Hematopoietic multipotent progenitor cell treated with erythropoietin and hydrocortisone succinate and interleukin-3 and kit ligand, for 15 days (in vitro differentiated cells): ENCODE measurements around the gene SLC44A5.
A peak's percentile ranks its signal among the peaks of the same experiment; 100 is the strongest.
"Not testable (repeated sequence)": the region's sequence is repeated elsewhere in the genome, so short reads cannot be mapped to it uniquely, and the experiment has no call there.

Source experiments
- DNase-seq: peaks from one replicate; pipeline ENCODE4 v3.0.0-alpha.2; 2015; ENCODE audit warnings: low spot score

SLC44A5 gene

DNA sequence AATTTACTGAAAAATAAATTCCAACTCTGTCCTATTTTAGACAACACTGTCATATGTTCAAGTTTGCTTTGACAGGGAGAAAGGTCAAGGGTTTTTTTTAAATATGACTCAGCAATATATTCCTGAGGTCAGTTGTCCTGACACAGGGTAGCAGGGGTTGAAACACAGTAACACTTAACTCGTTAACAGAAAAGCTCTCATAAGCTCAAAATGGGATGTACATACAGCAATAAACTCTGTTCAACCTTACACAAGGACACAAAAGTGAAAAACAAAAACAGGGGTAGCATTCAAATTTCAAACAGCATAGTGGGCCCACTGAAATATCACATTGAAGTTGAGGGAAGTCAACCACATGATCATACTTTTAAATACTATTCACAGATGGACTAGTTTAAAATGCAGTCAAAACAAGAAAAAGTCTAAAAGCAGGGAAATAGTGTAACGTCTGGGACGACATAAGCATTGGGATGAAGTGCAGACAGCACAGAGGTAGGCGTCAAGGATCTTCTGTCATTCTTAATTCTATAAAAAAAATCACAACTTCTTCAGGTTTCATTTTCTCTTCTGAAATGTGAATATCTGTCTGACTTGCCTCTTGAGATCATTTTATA, 89.9 kb downstream of the SLC44A5 start:
- no peak for DNase-seq

DNA sequence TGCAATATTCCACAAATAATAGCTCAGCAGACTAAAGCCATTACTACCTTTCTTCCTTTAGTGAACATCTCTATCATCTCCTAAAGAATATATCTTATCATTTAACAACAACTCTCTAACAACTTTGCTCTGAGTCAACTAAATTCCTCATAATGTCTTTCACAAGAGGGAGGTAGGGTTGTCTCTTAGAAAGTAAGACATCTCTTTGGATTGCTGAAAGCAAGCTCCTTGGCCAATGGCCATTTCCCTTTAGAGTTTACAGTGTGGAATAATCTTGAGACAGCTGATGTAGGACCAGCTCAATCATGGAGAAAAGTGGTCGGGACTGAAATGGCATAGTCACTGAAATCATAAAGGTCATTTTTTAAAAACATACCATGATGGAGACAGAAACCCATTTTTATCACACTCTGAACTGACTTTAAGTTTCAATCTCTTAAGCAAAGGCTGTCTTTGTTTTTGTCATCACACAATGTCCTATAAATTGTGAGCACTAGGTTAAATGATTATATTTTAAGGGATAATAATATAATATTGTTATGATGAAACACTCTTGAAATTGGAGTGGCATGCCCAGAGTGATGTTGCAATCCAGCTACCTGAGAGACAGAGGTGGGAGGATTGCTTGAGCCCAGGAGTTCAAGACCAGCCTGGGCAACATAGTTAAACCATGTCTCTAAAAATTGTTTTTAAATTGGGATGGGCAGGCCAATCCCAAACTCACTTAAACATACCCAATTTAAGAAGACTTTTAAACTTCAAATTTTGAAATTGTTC, 91.1 kb downstream of the SLC44A5 start:
- no peak for DNase-seq

DNA sequence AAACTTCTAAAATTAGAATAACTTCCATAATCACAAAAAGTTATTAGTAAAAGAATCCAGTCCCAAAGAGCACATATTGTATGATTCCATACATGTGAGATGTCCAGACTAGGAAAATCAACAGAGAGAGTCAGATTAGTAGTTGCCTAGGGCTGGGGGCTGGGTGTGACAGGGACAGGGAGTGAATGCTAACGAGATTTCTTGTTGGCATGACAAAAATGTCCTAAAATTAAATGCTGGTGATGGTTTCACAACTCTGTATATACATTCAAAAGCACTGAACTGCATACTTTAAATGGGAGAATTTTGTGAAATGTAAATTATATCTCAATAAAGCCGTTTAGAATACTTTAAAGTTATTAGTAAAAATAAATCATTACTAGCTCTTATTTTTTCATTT, 92.2 kb downstream of the SLC44A5 start:
- DNase-seq: no peak

- no peak for DNase-seq
Observed at GRCh38 chr1:75514270-75514669, 96.6 kb downstream of the SLC44A5 start.

DNA sequence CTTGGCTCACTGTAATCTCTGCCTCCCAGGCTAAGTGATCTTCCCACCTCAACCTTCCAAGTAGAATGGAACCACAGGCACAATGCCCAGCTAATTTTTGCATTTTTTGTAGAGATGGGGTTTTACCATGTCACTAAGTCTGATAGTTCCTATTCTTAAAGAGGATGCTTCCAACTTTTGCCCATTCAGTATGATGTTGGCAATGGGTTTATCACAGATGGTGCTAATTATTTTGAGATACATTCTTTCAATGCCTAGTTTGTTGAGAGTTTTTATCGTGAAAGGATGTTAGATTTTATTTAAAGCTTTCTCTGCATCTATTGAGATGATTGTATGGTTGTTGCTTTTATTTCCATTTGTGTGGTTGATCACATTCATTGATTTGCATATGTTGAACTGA, 103.9 kb downstream of the SLC44A5 start:
- DNase-seq: no peak

- DNase-seq: no peak
Observed at GRCh38 chr1:75503221-75503974, 107.5 kb downstream of the SLC44A5 start.

DNA sequence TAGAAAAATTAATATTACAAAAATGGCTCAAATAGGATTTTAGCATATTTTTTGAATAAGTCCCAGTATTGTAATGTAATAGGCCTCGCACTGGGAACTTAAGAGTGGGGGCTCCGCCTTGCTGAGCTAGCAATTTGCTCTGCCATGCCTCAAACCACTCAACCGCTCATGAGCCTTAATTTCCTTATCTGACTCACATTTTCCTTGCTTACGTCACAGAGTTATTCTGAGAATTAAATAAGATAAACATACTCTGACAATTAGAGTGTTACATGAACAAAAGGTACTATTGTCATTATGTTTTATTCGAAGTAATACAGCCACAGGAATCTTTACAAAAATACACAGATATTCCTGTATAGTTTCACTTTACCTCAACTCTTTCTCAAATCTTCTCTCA, 108.1 kb downstream of the SLC44A5 start:
- peak; percentile 4 for DNase-seq

GRCh38 chr1:75501577-75502295, 109.2 kb downstream of the SLC44A5 start:
- no peak for DNase-seq

DNA sequence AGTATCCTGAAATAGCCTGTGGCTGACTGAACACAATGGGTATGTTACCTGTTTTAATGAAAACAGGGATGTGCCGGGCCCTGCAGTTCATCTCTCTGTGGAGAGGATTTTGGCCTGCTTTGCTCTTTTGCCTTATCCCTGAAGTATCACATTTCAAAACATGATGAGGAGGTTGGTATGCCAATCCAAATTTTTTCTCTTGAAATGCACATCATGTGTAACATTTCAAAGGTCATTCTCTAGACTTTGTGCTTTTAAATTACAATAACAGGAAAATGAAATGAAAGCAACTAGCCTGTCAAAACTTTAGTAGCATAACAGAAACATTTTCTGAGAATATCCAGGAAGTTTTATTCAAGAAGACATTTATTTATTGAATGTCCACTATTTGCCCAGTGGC, 118.9 kb downstream of the SLC44A5 start:
- DNase-seq: no peak

GRCh38 chr1:75487399-75487798, 123.5 kb downstream of the SLC44A5 start:
- DNase-seq: no peak

DNA sequence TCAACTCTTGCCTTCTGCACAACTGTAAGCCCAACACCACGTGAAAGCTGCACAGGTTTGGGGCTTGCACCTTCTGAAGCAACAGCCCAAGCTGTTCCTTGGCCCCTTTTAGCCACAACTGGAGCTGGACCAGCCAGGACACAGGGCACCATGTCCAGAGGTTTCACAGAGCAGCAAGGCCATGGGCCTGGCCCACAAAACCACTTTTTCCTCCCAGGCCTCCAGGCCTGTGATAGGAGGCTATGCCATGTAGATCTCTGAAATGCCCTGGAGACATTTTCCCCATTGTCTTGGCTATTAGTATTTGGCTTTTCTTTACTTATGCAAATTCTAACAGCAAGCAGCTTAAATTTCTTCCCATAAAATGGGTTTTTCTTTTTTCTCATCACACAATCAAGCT, 126.1 kb downstream of the SLC44A5 start:
- no peak for DNase-seq

DNA sequence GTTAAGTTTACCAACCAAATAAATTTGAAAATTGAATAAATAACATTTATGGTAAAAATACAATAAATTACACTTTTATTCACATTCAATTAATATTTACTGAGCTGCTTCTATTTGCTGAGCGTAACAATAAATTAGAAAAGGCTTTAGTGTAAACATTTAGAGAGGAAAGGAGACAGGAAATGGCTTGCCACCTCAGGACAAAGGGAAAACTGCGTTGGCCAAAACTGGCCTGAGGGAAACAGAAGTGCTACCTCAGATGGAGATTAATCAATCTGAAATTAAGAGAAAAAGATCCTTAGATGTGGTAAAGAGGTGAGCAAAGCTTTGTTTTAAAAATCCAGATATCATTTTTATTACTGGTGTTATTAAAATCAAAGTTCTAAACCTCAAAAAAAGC, 128.0 kb downstream of the SLC44A5 start:
- no peak for DNase-seq

- not testable (repeated sequence) for DNase-seq
Observed at GRCh38 chr1:75476486-75476885, 134.4 kb downstream of the SLC44A5 start.

DNA sequence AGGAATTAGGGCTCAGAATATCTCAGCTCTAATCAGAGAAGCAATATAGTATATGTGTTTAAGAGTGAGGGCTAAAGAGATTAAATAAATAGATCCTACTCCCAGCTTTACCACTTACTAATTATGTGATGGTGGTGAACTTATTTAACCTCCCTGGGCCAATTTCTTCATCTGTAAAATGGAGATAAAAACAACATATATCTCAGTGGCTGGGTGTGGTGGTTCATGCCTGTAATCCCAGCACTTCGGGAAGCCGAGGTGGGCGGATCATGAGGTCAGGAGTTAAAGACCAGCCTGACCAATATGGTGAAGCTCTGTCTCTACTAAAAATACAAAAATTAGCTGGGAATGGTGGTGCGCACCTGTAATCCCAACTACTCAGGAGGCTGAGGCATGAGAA, 135.2 kb downstream of the SLC44A5 start:
- peak; percentile 50 for DNase-seq

DNA sequence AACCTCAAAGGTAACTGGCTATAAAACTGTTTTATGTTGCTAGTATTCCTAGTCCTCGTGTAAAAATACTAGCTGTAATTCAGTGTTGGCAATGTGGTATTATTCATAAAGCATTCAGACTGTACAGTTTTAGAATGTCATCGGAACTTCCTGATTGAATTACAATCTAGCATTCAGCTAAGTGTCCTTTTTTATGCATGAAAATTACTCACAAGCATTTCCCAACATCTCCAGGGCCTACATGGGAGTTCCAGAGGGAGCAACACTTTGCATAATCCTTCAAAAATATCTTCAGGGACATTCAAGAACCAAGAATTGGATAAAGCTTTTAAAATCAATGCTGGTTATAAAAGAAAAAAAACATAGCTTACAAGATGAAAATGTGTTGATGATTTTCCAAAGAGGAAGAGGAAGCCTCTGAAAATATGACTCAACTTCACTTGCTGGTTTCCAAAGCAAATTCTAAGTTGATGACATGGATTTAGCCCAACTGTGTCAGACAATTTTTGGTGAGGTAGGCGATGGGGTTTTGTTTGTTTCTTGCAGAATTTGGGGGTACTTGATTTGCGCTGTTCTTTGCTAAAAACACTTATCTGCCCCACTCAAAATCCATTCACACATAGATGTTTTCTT, 137.8 kb downstream of the SLC44A5 start:
- peak; percentile 9 for DNase-seq

DNA sequence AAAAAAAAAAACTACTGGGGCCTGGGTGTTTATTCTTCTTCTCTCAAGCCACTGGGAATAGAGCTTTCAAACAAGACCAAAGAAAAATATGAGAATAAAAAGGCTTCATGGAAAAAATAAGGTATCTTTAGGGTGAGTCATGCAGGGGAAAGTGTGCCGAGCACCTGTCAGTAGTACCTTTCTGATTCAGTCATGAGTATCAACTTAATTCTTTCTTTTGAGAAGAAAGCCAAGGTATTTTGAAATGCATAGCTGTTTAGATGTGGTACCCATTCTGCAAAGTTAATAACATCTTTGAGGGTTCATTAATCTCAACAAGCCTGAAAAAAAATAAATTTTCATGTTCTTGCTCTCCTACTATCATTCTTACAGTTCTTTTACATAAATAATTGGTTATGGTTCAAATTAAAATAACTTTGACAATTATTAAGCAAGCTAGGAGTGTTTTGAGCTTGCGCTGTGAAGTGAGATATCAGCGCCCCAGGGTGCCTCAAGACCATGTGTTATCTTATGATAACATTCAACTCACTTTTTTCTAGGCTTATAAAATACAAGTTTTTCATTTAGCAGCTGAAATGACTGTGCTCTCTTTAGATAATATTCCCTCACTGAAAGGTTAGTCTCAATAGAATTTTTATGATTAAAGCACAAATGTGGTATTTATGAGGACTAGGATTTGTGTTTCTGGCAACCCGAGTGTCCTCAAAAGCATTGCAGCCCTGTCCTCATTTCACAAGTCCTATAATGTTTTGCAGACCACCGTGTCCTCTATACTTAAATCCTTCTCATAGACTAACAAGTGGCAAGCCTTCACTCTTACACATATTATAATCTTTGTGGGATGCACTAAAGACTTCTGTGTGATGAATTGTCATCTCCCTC, 138.6 kb downstream of the SLC44A5 start:
- peak; percentile 78 for DNase-seq

GRCh38 chr1:75471252-75471651, 139.7 kb downstream of the SLC44A5 start:
- DNase-seq: no peak

GRCh38 chr1:75470448-75470847, 140.5 kb downstream of the SLC44A5 start:
- DNase-seq: no peak

GRCh38 chr1:75469586-75470173, 141.2 kb downstream of the SLC44A5 start:
- DNase-seq: no peak

- DNase-seq: no peak
Observed at GRCh38 chr1:75461808-75462325, 149.0 kb downstream of the SLC44A5 start.
